Measurements from ENCODE around the gene MYL2.
"Not testable (repeated sequence)": the region's sequence is repeated elsewhere in the genome, so short reads cannot be mapped to it uniquely, and the experiment has no call there.

The MYL2 gene, protein sequence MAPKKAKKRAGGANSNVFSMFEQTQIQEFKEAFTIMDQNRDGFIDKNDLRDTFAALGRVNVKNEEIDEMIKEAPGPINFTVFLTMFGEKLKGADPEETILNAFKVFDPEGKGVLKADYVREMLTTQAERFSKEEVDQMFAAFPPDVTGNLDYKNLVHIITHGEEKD

GRCh38 chr12:110920324-110920910, at the start of gene MYL2:
Gene MYL2, minus strand, starts transcription at chr12:110920579. Its CDS starts 50 bp downstream, at chr12:110920529.
- DNase-seq = no peak

DNA sequence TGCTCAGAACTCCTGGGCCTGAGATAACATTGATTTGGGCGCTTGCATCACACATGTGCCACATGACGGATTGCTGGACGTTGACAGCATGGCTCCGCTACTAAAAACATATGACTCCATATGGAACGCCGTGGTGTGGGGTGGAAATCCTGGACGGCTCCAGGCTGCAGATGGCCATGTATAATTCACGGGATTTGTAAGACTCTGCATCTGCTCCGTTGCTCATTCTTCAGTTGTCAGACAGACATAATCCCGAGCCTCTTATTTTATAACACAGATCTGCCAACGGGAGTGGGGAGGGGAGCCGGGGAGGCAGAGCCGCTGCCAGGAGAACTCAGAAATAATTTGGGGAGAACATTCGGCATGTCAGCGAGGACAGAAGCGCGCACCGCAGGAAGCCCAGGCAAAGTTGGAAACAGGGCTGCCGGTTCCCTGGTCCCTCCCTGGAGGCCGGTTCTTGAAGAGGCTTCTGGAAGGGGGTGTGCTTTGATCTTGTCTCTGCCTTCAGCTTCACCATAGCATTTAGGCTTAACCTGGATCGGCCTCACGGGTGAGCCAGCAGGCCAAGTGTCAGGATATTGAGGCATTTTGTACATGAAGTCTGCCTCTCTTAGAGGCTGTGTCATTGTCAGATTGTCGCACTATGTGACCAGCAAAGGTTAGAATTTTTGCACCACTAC, 45.8 kb upstream of the MYL2 start:
- no peak for DNase-seq

DNA sequence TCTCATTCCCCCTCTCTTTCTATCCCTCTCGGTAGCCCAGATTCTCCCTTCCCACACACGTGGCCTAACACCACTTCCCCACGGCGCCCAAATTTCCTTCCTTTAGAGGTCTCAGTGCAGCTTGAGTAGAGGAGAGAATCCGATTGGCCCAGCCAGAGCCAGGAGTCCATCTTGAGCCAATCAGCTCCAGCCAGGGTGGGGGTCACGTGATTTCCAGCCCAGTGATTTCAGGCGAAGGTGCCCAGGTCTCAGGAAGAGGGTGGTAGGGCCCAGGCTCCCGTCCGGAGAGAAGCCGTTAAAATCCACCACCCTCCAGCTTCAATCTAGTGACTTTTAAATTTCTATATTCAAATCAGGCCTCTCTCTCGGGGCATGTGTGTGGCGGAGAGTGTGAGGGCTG, 45.2 kb upstream of the MYL2 start:
- peak; percentile 2 for DNase-seq

GRCh38 chr12:110960795-110961194, 40.4 kb upstream of the MYL2 start:
- DNase-seq = no peak

- DNase-seq = no peak
Observed at GRCh38 chr12:110957652-110958051, 37.3 kb upstream of the MYL2 start.

DNA sequence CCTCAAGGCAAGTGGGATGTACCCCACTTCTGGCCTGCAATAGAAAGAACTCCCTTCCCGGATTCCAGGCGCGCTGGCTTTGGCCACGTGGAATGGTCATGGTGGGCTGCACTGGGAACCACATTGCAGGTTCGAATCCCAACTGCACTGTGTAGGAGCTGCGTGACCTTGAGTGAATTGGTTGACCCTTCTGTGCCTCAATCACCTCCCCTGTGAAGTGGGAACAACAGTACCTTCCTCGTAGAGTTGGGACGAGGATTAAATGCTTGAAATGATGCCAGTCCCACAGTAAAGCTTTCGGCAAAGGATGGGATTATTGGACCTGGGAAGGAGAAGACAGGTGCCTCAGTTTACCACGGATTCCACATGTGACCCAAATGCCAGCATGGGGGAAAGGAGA, 36.8 kb upstream of the MYL2 start:
- no peak for DNase-seq

- not testable (repeated sequence) for DNase-seq
Observed at GRCh38 chr12:110950867-110951266, 30.5 kb upstream of the MYL2 start.

- not testable (repeated sequence) for DNase-seq
Observed at GRCh38 chr12:110950466-110950865, 30.1 kb upstream of the MYL2 start.

GRCh38 chr12:110948041-110948440, 27.7 kb upstream of the MYL2 start:
- no peak for DNase-seq

- no peak for DNase-seq
Observed at GRCh38 chr12:110943373-110943772, 23.0 kb upstream of the MYL2 start.

DNA sequence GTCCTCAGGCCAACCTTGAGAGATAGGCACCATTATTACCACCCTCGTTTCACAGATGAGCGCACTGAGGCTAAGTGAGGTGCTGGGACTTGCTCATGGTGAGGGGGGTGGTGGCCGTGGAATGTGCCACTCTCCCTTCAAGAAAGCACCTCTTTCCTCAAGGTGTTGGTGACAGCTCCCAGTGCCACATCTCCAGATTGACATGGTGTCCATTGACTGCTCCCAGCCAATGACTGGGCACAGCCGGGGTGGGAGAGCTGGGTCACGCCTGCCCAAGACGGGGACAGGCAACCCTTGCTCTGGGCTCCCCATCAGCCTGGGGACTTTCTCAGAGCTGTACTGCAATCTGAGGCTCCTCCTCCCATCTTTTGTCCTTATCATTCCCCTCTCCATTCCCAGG, 21.0 kb upstream of the MYL2 start:
- no peak for DNase-seq

- no peak for DNase-seq
Observed at GRCh38 chr12:110940933-110941332, 20.6 kb upstream of the MYL2 start.

- DNase-seq = no peak
Observed at GRCh38 chr12:110940296-110940695, 19.9 kb upstream of the MYL2 start.

DNA sequence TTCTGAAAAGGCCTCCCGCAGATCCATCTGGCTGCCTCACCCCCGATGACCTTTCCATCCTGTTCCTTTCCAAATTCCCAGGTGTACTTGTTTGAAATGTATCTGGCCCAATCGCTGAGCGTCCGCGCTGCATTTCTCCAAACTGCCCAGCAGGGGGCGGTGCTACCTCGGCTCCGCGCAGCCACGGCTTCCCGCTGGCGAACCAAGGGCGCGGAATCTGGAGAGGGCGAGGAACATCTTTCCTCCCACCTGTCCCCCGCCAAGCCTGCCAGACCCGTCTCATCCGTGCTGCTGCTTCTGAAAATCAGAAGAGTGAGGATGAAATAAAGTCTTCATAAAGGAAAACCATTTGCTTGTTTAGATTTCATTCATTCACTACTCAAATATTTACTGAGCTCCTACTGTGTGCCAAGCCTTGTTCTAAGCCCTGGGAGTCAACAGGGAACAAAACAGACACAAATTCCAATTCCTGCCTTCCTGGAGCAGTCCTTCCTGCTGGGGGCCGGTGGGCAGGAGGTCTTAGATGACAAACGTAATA, 16.8 kb upstream of the MYL2 start:
- peak; percentile 68 for DNase-seq

DNA sequence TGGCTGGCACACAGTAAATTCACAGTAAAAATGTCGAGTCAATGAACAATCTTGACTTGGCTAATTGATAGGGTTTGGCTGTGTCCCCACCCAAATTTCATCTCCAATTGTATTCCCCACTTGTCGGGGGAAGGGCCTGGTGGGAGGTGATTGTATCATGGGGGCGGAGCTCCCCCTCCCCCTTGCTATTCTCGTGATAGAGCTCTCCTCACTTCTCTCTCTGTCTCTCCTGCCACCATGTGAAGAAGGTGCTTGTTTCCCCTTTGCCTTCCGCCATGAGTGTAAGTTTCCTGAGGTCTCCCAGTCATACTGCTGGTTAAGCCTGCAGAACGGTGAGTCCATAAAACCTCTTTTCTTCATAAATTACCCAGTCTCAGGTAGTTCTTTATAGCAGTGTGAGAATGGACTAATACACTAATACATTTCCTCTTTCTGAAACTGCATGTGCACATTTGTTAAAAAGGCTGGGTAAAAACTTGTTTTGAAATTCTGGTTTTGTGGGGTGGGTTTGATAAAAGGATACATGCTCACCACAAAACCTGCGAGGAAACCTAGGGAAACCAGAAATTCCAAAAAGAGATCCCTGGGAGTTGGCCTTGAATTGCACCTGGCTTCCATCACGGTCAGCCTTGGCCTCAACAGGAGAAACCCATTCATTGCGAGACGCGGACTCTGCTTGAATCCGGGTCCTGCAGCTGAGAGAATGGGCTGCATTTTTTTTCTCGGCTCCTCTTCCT, 16.2 kb upstream of the MYL2 start:
- DNase-seq = no peak

GRCh38 chr12:110935588-110935987, 15.2 kb upstream of the MYL2 start:
- DNase-seq = no peak

GRCh38 chr12:110934093-110934852, 13.9 kb upstream of the MYL2 start:
- no peak for DNase-seq

DNA sequence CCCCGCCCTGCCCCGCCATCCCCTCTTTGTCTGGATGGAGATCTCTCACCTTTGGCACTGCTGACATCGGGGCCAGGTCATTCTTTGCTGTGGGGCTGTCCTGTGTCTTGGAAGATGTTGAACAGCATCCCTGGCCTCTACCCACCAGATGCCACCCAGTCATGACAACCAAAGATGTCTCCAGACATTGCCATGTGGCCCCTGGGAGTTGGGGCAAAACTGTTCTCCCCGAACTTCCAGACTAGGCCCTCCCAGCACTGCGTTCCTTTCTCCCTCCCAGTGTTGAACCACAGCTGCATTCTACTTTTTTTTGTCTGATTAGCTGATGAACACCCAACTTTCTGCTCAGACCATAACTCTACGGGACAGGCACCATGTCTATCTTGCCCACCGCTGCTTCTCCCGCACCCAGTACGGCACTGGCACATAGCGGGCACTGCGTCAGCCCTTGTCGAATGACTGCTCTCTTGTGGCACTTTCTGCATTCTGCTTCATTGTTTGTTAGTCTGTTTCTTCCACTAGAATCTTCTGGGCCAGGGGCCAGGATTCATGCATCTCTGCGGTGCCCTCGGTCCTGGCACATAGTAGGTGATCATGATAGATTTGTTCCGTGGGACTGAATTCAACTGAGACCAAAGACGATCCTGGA, 13.1 kb upstream of the MYL2 start:
- no peak for DNase-seq

GRCh38 chr12:110932046-110932445, 11.7 kb upstream of the MYL2 start:
- peak; percentile 15 for DNase-seq

- DNase-seq = no peak
Observed at GRCh38 chr12:110931315-110931728, 10.9 kb upstream of the MYL2 start.

- no peak for DNase-seq
Observed at GRCh38 chr12:110930348-110931314, 10.3 kb upstream of the MYL2 start.

Measured in stimulated activated CD4-positive, alpha-beta T cell treated with anti-CD3 and anti-CD28 coated beads, Interleukin-15, amount 100 ng/mL, for 24 hours (primary cell).